ENCODE data around the gene ECI2. TPM values are rescaled to one million over a fixed set of nuclear protein-coding genes. Genes with fewer than 3 reads are reported as not detected.
"Not testable (repeated sequence)": the region's sequence is repeated elsewhere in the genome, so short reads cannot be mapped to it uniquely, and the experiment has no call there.

ECI2 gene
- total RNA-seq, 2 donors from 2014 or later, result 16.5 to 55.8 TPM

- Histone ChIP-seq H3K9me3 (no peaks in the 10 kb centered on the region), H3K4me3 (no peak overlapping the region), H3K36me3 (replicated peaks in 1 of 2; ENCODE audit: insufficient read depth in 1 of 2, low read depth in 2 of 2) (peaks cover 5 to 28% of the 10 kb centered on the region in 2 donors), H3K27ac (no peak overlapping the region), H3K4me1 (no peaks in the 10 kb centered on the region), H3K27me3 (no peaks in the 10 kb centered on the region)
- ATAC-seq (no peak), DNase-seq (no peak)
- no peak for TF ChIP-seq POLR2A (IDR thresholded peaks at IDR 0.05)
- no peak for TF ChIP-seq CTCF (IDR thresholded peaks at IDR 0.05)
- intact Hi-C loops (cut with DNase I), result no loop called here
- WGBS, 2 donors, result 96 to 99% methylated on average over 4 of the region's 4 CpGs
These were observed 19.6 kb downstream of the ECI2 start for GRCh38 chr6:4115741-4116140.

GRCh38 chr6:4114123-4114522 lies 21.3 kb downstream of the ECI2 start:
- no peak overlapping the region for H3K4me3 ChIP-seq
- TF ChIP-seq CTCF (IDR thresholded peaks at IDR 0.05) (no peak), POLR2A (IDR thresholded peaks at IDR 0.05) (no peak)
- no peaks in the 10 kb centered on the region for H3K9me3 ChIP-seq
- intact Hi-C loops (cut with DNase I), result no loop called here
- 97 to 98% methylated on average over 3 of the region's 3 CpGs for WGBS, 2 donors
- ATAC-seq (no peak), DNase-seq (no peak)
- H3K36me3 ChIP-seq (replicated peaks in 1 of 2; ENCODE audit: insufficient read depth in 1 of 2, low read depth in 2 of 2), result peaks cover 0 to 21% of the 10 kb centered on the region in 2 donors
- peaks cover 8% of the 10 kb centered on the region for H3K4me1 ChIP-seq
- H3K27me3 ChIP-seq, result no peaks in the 10 kb centered on the region
- no peak overlapping the region for H3K27ac ChIP-seq

GRCh38 chr6:4113649-4114048 lies 21.7 kb downstream of the ECI2 start:
- Histone ChIP-seq H3K27ac (no peak overlapping the region), H3K4me1 (peaks cover 13% of the 10 kb centered on the region), H3K9me3 (no peaks in the 10 kb centered on the region), H3K36me3 (replicated peaks in 1 of 2; ENCODE audit: insufficient read depth in 1 of 2, low read depth in 2 of 2) (peaks cover 0 to 21% of the 10 kb centered on the region in 2 donors), H3K27me3 (no peaks in the 10 kb centered on the region), H3K4me3 (no peak overlapping the region)
- TF ChIP-seq POLR2A (IDR thresholded peaks at IDR 0.05) (no peak), CTCF (IDR thresholded peaks at IDR 0.05) (no peak)
- no peak for ATAC-seq
- intact Hi-C loops (cut with DNase I), result no loop called here
- no peak for DNase-seq

GRCh38 chr6:4112366-4112765 lies 23.0 kb downstream of the ECI2 start:
- intact Hi-C loops (cut with DNase I), result no loop called here
- TF ChIP-seq POLR2A (IDR thresholded peaks at IDR 0.05) (no peak), CTCF (IDR thresholded peaks at IDR 0.05) (no peak)
- Histone ChIP-seq H3K4me1 (peaks cover 19% of the 10 kb centered on the region), H3K36me3 (replicated peaks in 1 of 2; ENCODE audit: insufficient read depth in 1 of 2, low read depth in 2 of 2) (peaks cover 0 to 18% of the 10 kb centered on the region in 2 donors), H3K9me3 (no peaks in the 10 kb centered on the region), H3K27ac (no peak overlapping the region), H3K4me3 (no peak overlapping the region), H3K27me3 (no peaks in the 10 kb centered on the region)
- no peak for ATAC-seq
- no peak for DNase-seq
- 95 to 98% methylated on average over 3 of the region's 3 CpGs for WGBS, 2 donors

GRCh38 chr6:4109363-4109815 lies 26.0 kb downstream of the ECI2 start:
- peak; percentile 88 for ATAC-seq
- WGBS, 2 donors, result 27 to 31% methylated on average over 4 of the region's 4 CpGs

More at GRCh38 chr6:4109363-4109815, 26.0 kb downstream of the ECI2 start:
- H3K36me3 ChIP-seq (replicated peaks in 1 of 2; ENCODE audit: insufficient read depth in 1 of 2, low read depth in 2 of 2); intact Hi-C loops (cut with DNase I); H3K27me3 ChIP-seq; H3K4me3 ChIP-seq; H3K9me3 ChIP-seq: not testable (repeated sequence)
- peak overlapping the region; percentile 52 to 90 (median 76) for H3K27ac ChIP-seq
- peak in 3 of 4 donors; percentile 42 to 80 (median 42) for DNase-seq
- peaks cover 40% of the 10 kb centered on the region for H3K4me1 ChIP-seq
- peak in 1 of 3 donors; percentile 24 for TF ChIP-seq POLR2A (IDR thresholded peaks at IDR 0.05)
